GM23248 (cell line): ENCODE results near the gene STK26. TPM values are rescaled to one million over a fixed set of nuclear protein-coding genes. Genes with fewer than 3 reads are reported as not detected.
"Not testable (repeated sequence)": the region's sequence is repeated elsewhere in the genome, so short reads cannot be mapped to it uniquely, and the experiment has no call there.

ENCODE experiments used
- DNase-seq: peaks from one replicate; pipeline ENCODE4 v3.0.0-alpha.2; 2015
- H2AFZ ChIP-seq: fragments of 200-600 bp; sonication (generic); 2 replicates; pipeline ENCODE4 v1.6.1; 2016; ENCODE audit warnings: antibody characterized with exemption
- H3F3A ChIP-seq: fragments of 200-600 bp; sonication (generic); 2 replicates; pipeline ENCODE4 v1.6.1; 2016; ENCODE audit warnings: mild to moderate bottlenecking, antibody characterized with exemption, mixed run types; ENCODE audit not compliant: insufficient read depth
- H3K27ac ChIP-seq: fragments of 200-600 bp; sonication (generic); 2 replicates; pipeline ENCODE4 v1.5.1; 2016; ENCODE audit warnings: mild to moderate bottlenecking
- H3K27me3 ChIP-seq: fragments of 200-600 bp; sonication (generic); replicated peaks from 2 replicates; pipeline ENCODE4 v1.6.1; 2016; ENCODE audit warnings: mild to moderate bottlenecking; ENCODE audit not compliant: insufficient read depth
- H3K36me3 ChIP-seq: fragments of 200-600 bp; sonication (generic); 2 replicates; pipeline ENCODE4 v1.6.1; 2016; ENCODE audit warnings: low read depth, mild to moderate bottlenecking
- H3K4me1 ChIP-seq: fragments of 200-600 bp; sonication (generic); 2 replicates; pipeline ENCODE4 v1.6.1; 2016; ENCODE audit warnings: mild to moderate bottlenecking; ENCODE audit not compliant: insufficient read depth
- H3K4me2 ChIP-seq: fragments of 200-600 bp; sonication (generic); one replicate; pipeline ENCODE4 v1.6.1; 2016; ENCODE audit warnings: mild to moderate bottlenecking; ENCODE audit not compliant: unreplicated experiment
- H3K4me3 ChIP-seq: fragments of 200-600 bp; sonication (generic); 2 replicates; pipeline ENCODE4 v1.5.1; 2016; ENCODE audit warnings: mild to moderate bottlenecking
- H3K79me2 ChIP-seq: fragments of 200-600 bp; sonication (generic); 2 replicates; pipeline ENCODE4 v1.6.1; 2016; ENCODE audit warnings: mild to moderate bottlenecking; ENCODE audit not compliant: insufficient read depth
- H3K9ac ChIP-seq: fragments of 200-600 bp; sonication (generic); 2 replicates; pipeline ENCODE4 v1.6.1; 2016; ENCODE audit warnings: mild to moderate bottlenecking
- H3K9me2 ChIP-seq: fragments of 200-600 bp; sonication (generic); 2 replicates; pipeline ENCODE4 v1.6.1; 2016; ENCODE audit warnings: mixed run types, mild to moderate bottlenecking, moderate library complexity; ENCODE audit not compliant: insufficient read depth
- H3K9me3 ChIP-seq: fragments of 200-600 bp; sonication (generic); one replicate; pipeline ENCODE4 v1.6.1; 2017; ENCODE audit warnings: low read depth
- H4K20me1 ChIP-seq: fragments of 200-600 bp; sonication (generic); 2 replicates; pipeline ENCODE4 v1.6.0; 2016; ENCODE audit not compliant: insufficient read depth
- EZH2 ChIP-seq: fragments of 200-600 bp; sonication (generic); IDR thresholded peaks from 2 replicates; pipeline ENCODE4 v1.6.1; 2018; ENCODE audit warnings: antibody characterized with exemption, mild to moderate bottlenecking; ENCODE audit not compliant: insufficient read depth, poor library complexity, severe bottlenecking
- EZH2phosphoT487 ChIP-seq: fragments of 200-600 bp; sonication (generic); IDR thresholded peaks from 2 replicates; pipeline ENCODE4 v1.6.1; 2018; ENCODE audit warnings: antibody characterized with exemption, moderate library complexity, mild to moderate bottlenecking, low read depth; ENCODE audit not compliant: insufficient read depth
- WGBS, 2 experiments: methylation state at CpG; one replicate each; pipeline ENCODE4 v1.1.6; 2015 to 2017; ENCODE audit warnings: low lambda C conversion rate in 2 of 2, low coverage in 1 of 2; ENCODE audit errors: missing lambda C conversion rate in 2 of 2; 5-methylcytosine and 5-hydroxymethylcytosine counted together
- in situ Hi-C: fragments of 300-500 bp; cut with MboI; formaldehyde crosslinking; loops from 2 replicates; pipeline ENCODE4 v1.15.0; 2020
- polyA plus RNA-seq: library from polyadenylated mRNA; unstranded; fragments of >200 nt; fragmentation: Nextera tagmentation; extraction: Ambion mirVana; gene quantifications from 2 replicates; pipeline ENCODE4 v1.2.1, GENCODE V29; 2016
- total RNA-seq: library from RNA; depleted of rRNA; stranded (reverse); fragments of >200 nt; shearing (Covaris generic); gene quantifications from 2 replicates; pipeline ENCODE4 v1.2.3, GENCODE V29; 2014

Gene STK26
- total and polyA plus RNA-seq, 2 experiments from 2014 or later, result 0.74 to 1.1 TPM

DNA sequence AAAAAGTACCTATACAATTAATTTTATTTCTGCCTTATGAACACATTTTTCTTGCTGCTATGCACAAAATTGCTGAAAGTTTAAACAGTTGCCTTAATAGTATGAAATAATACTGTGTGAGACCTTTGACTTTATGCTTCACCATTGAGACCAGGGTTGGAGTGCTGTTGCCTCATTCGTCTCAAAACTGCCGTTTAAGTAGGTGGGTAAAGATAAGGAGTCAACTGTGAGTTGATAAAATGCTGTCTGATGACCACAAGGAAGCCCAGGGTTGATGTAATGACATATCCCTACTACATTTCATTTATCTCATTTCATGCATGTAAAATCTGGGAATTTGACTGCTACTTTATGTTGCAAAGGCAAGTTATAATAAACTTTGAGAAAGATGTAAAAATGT, 23.4 kb downstream of the STK26 start:
- H3K4me3 ChIP-seq, result no peak overlapping the region
- H3K9me3 ChIP-seq, result no peaks in the 10 kb centered on the region
- H4K20me1 ChIP-seq, result no peaks in the 10 kb centered on the region
- DNase-seq, result no peak
- H3F3A ChIP-seq, result no peaks in the 10 kb centered on the region
- H3K4me2 ChIP-seq, result no peak overlapping the region
- no peak overlapping the region for H3K27ac ChIP-seq
- no peak overlapping the region for H3K9ac ChIP-seq
- H2AFZ ChIP-seq, result no peak overlapping the region
- H3K9me2 ChIP-seq, result no peaks in the 10 kb centered on the region
- no peaks in the 10 kb centered on the region for H3K36me3 ChIP-seq
- in situ Hi-C loops, result no loop called here
- no peaks in the 10 kb centered on the region for H3K79me2 ChIP-seq
- 28 to 42% methylated on average over 2 of the region's 2 CpGs for WGBS, 2 experiments
- H3K27me3 ChIP-seq, result no peaks in the 10 kb centered on the region
- TF ChIP-seq EZH2, result no peak
- TF ChIP-seq EZH2phosphoT487, result no peak
- H3K4me1 ChIP-seq, result no peaks in the 10 kb centered on the region

DNA sequence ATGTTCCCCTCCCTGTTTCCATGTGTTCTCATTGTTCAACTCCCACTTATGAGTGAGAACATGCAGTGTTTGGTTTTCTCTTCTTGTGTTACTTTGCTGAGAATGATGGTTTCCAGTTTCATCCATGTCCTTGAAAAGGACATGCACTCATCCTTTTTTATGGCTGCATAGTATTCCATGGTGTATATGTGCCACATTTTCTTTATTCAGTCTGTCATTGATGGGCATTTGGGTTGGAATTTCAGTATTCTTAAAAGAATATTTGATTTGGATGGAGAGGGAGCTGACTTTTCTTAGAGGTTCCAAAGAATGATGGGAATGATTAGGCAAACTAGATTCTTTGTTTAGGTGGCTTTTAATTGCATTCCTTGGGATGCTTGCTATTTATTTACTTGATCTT, 28.7 kb downstream of the STK26 start:
- H3K9ac ChIP-seq, H3K9me3 ChIP-seq, H3K4me1 ChIP-seq, H3K27me3 ChIP-seq, H3K79me2 ChIP-seq, H3F3A ChIP-seq, H3K9me2 ChIP-seq, H3K36me3 ChIP-seq, DNase-seq, H4K20me1 ChIP-seq, H3K4me3 ChIP-seq, H3K27ac ChIP-seq, in situ Hi-C loops, H2AFZ ChIP-seq, H3K4me2 ChIP-seq: not testable (repeated sequence)

DNA sequence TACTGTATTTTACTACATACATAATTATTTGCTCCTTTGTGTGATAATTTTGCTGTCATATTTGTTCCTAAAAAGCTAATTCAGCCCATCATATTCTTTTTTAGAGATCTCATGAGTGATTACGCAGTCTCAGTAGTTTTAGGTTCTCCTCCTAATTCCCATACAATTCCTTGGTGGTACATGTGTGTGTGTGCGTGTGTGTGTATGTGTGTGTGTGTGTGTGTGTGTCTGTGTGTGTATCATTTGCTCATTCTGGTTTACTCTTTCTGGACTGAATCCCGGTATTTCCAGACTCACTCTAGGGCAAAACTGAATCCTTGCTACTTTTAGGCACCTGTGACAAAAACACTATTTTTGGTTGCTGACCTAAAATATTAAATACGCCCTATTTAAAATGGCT, 34.9 kb downstream of the STK26 start:
- no peaks in the 10 kb centered on the region for H3K9me2 ChIP-seq
- in situ Hi-C loops, result no loop called here
- no peak overlapping the region for H3K4me3 ChIP-seq
- H3K27me3 ChIP-seq, result no peaks in the 10 kb centered on the region
- no peaks in the 10 kb centered on the region for H3K79me2 ChIP-seq
- no peaks in the 10 kb centered on the region for H3K9me3 ChIP-seq
- H4K20me1 ChIP-seq, result no peaks in the 10 kb centered on the region
- no peaks in the 10 kb centered on the region for H3F3A ChIP-seq
- H3K36me3 ChIP-seq, result no peaks in the 10 kb centered on the region
- no peak overlapping the region for H3K4me2 ChIP-seq
- TF ChIP-seq EZH2 (no peak), EZH2phosphoT487 (no peak)
- no peak overlapping the region for H3K27ac ChIP-seq
- DNase-seq, result no peak
- WGBS, 2 experiments, result 89 to 91% methylated on average over 4 of the region's 4 CpGs
- no peaks in the 10 kb centered on the region for H3K4me1 ChIP-seq
- H3K9ac ChIP-seq, result no peak overlapping the region
- H2AFZ ChIP-seq, result no peak overlapping the region

DNA sequence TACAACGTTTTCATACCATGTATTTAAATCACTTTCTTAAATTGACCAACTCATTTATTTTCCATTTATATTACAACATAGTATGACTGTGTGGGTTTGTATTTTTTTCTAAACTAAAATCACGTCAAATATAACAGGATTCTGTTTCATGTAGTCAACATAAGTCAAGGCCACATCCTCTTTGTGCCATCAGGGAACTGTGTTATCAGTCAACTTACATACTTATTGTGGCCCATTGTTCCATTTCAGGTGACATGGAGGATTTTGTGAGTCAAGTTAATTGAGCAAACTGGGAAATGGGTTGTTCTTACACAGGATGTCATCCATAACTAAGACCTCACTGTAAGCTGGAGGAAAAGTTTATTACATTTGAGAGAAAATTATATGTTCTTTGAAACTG, 35.9 kb downstream of the STK26 start:
- no peak for TF ChIP-seq EZH2phosphoT487
- no peak for TF ChIP-seq EZH2
- no peaks in the 10 kb centered on the region for H3K27me3 ChIP-seq
- H3K9me2 ChIP-seq, result no peaks in the 10 kb centered on the region
- 70 to 77% methylated on average over 2 of the region's 2 CpGs for WGBS, 2 experiments
- no peaks in the 10 kb centered on the region for H3K36me3 ChIP-seq
- no peaks in the 10 kb centered on the region for H3K9me3 ChIP-seq
- no peaks in the 10 kb centered on the region for H4K20me1 ChIP-seq
- no peak overlapping the region for H3K27ac ChIP-seq
- H3K9ac ChIP-seq, result no peak overlapping the region
- no peak overlapping the region for H3K4me2 ChIP-seq
- DNase-seq, result no peak
- H3K4me3 ChIP-seq, result no peak overlapping the region
- no peaks in the 10 kb centered on the region for H3F3A ChIP-seq
- no peak overlapping the region for H2AFZ ChIP-seq
- in situ Hi-C loops, result no loop called here
- no peaks in the 10 kb centered on the region for H3K79me2 ChIP-seq
- no peaks in the 10 kb centered on the region for H3K4me1 ChIP-seq

DNA sequence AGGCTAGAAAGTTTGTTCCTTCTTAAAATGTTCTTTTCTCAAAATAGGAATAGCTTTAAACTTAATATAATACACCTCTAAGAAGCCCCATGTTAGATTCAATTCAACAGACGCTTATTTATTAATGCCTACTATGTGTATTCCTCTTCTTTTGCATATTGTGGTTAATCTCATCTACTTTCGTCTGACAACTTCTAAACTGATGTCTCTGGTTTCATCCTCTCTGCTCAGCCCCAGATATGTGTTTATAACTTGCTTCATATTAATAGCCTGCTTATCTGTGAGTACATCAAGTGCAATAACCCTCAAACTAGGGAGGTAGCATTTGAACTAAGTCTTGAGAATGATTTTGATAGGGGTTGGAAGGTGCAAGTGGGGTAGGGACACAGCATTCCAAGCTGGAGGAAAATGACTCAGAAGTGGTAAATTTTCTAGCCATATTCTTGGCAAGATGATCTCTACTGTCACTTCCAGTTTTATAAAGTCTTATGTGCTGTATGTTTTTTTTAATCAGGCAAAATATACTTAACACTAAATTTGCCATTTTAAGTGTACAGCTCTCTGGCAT, 37.0 kb downstream of the STK26 start:
- no peak overlapping the region for H2AFZ ChIP-seq
- no peaks in the 10 kb centered on the region for H4K20me1 ChIP-seq
- H3K4me1 ChIP-seq, result no peaks in the 10 kb centered on the region
- no peak for TF ChIP-seq EZH2phosphoT487
- H3K9me3 ChIP-seq, result no peaks in the 10 kb centered on the region
- no peak overlapping the region for H3K4me3 ChIP-seq
- H3K9ac ChIP-seq, result no peak overlapping the region
- H3K9me2 ChIP-seq, result no peaks in the 10 kb centered on the region
- 61 to 72% methylated on average over 2 of the region's 2 CpGs for WGBS, 2 experiments
- in situ Hi-C loops, result no loop called here
- no peak overlapping the region for H3K27ac ChIP-seq
- no peaks in the 10 kb centered on the region for H3F3A ChIP-seq
- no peaks in the 10 kb centered on the region for H3K36me3 ChIP-seq
- no peaks in the 10 kb centered on the region for H3K27me3 ChIP-seq
- H3K79me2 ChIP-seq, result no peaks in the 10 kb centered on the region
- no peak overlapping the region for H3K4me2 ChIP-seq
- DNase-seq, result no peak
